KOPT-K1 (cell line): ENCODE measurements around the gene TMEM181.
"Not testable (repeated sequence)": the region's sequence is repeated elsewhere in the genome, so short reads cannot be mapped to it uniquely, and the experiment has no call there.

Source experiments
- H3K27ac ChIP-seq: fragments of 200-600 bp; sonication (generic); 2 replicates; pipeline ENCODE4 v1.5.1; 2016; ENCODE audit warnings: antibody characterized with exemption, mild to moderate bottlenecking, low read depth, low read length; ENCODE audit not compliant: poor library complexity, severe bottlenecking
- H3K36me3 ChIP-seq: fragments of 200-600 bp; sonication (generic); 2 replicates; pipeline ENCODE4 v1.5.1; 2017; ENCODE audit warnings: antibody characterized with exemption, mild to moderate bottlenecking, low read length, moderate library complexity; ENCODE audit not compliant: insufficient read depth
- H3K9me3 ChIP-seq: fragments of 200-600 bp; sonication (generic); 2 replicates; pipeline ENCODE4 v1.5.1; 2017; ENCODE audit warnings: antibody characterized with exemption, low read length, mild to moderate bottlenecking; ENCODE audit not compliant: insufficient read depth, poor library complexity, severe bottlenecking

The TMEM181 gene

DNA sequence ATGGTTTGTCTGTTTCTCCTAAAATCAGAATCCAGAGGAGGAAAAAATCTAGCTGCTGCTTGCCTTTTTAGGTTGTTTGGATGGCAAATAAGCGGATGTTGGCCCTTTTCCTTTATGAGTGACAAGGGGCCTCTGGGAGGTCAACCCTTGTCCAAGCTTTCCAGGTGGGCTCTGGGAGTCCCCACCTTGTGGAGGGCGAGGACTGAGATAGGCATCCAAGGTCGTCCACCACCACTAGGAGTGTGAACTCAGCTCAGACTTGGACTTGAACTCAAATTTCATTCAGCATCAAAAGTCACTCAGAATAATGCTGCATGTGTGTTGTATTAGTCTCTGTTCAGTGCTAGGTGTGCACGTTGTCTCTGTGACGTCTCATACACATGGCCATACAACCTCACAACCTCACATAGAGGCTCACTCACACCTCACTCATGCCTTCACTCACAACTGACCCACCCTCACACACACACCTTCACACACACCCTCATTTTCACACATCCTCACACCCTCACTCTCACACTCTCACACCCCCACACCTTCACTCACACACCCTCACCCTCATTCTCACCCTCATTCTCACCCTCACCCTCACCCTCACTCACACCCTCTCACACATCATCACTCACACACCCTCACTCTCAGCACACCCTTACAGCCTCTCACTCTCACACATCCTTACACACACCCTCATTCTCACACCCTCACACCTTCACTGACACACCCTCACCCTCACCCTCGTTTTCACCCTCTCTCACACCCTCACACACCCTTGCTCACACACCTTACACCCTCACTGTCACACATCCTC lies 66.7 kb downstream of the TMEM181 start:
- Histone ChIP-seq H3K36me3 (peaks cover 97% of the 10 kb centered on the region), H3K9me3 (no peaks in the 10 kb centered on the region), H3K27ac (no peak overlapping the region)

DNA sequence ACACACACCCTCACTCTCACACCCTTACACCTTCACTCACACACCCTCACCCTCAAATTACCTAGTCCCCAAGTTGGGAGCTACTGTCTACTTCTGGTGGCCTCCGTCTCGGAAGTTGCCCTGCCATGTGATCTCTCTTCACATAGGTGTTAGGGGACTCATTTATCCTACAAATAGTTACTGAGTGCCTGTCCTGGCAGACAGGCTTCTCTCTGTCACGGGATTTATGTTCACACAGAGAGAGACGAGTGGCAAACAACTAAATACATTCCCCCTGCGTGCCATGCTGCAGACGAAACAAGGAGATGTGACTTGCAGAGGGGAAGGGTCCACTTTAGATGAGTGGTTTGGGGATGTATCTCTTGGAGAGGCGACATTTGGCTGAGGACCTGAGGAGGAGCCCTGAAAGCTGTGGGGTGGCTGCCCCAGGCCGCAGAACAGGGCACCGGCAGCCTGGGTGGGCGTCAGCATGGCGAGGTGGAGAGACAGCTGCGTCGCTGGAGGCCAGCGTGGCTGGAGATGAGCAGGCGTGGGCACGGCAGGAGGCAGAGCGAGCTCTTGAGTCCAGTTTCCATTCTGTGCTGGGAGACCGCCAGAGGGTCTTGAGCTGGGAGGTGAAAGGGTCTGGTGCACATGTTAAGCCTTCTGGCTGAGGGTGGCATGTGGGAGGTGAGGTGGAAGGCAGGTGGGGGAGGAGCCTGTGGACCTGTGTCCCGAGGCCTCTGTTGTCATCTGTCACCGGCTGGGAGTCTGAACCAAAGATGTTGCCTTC lies 67.5 kb downstream of the TMEM181 start:
- no peak overlapping the region for H3K27ac ChIP-seq
- H3K9me3 ChIP-seq, result no peaks in the 10 kb centered on the region
- peaks cover 97% of the 10 kb centered on the region for H3K36me3 ChIP-seq

DNA sequence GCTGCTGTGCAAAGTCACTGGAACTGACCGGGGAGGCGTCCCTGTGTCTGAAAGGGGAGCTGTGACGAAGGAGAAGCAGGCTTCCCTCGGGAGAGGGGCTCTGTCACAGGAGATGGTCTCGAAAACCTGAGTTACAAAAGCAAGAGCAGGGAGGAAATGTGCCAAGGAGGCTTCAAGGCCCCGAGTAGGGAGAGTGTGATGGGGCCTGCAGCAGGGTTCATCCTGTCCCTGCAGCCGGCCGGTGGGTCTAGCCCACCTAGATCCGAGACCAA lies 68.0 kb downstream of the TMEM181 start:
- Histone ChIP-seq H3K9me3 (no peaks in the 10 kb centered on the region), H3K27ac (no peak overlapping the region), H3K36me3 (peaks cover 97% of the 10 kb centered on the region)

DNA sequence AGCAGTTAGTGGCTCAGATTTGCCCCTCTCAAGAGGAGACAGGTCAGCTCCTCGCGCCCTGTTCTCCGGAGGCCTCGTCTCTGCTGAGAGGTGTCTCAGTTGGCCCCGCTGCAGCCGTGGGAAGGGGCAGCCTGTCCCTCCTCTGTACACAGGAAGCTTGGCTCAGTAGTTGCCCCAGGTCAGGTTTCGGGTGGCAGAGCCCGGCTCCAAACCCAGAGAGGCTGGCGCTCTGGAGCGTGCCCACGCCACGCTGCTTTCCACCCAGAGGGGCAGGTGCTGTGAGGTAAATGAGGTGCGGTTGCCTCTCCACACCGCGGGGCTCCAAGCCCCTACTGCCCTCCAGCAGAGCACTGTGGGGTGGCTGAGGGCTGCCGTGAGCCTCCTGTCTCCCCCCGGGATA lies 68.7 kb downstream of the TMEM181 start:
- Histone ChIP-seq H3K36me3 (peaks cover 100% of the 10 kb centered on the region), H3K9me3 (no peaks in the 10 kb centered on the region), H3K27ac (no peak overlapping the region)

DNA sequence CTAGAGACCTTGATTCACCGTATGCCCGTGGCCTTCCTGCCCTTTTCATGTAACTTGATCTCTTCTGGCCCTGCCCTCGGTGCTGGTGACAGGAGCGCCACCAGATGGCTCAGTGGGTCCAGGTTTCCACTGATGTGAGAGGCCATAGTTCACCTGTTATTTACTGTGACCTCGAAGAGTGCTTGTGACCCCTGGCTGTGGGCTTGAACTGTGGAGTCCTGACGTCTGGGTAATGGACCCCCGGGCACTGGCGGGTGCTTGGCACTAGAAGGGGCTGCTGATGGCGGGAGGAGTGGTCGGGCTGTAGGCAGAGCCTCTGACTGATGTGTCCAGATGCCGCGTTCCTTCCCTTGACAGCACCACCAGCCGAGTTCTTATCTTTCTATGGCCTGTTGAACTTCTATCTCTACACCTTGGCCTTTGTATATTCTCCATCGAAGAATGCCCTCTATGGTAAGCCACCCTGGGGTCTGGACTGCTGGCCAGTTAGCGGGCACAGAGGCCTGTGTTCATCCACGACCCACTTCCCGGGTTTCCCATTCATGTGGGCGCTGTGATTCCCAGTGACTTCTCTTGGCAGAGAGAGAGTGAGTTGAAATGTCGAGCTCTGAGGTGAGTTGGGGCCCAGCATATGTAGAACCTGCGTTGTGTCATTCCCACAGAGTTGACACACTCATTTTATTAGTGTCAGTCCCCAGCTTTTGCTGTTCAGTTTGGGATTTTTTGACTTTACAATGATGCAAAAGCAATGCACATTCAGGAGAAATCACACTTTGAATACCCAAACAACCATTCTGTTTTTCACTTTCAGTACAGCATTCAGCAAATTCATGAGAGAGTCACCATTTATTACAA lies 69.7 kb downstream of the TMEM181 start:
- Histone ChIP-seq H3K27ac (no peak overlapping the region), H3K36me3 (peaks cover 94% of the 10 kb centered on the region)

DNA sequence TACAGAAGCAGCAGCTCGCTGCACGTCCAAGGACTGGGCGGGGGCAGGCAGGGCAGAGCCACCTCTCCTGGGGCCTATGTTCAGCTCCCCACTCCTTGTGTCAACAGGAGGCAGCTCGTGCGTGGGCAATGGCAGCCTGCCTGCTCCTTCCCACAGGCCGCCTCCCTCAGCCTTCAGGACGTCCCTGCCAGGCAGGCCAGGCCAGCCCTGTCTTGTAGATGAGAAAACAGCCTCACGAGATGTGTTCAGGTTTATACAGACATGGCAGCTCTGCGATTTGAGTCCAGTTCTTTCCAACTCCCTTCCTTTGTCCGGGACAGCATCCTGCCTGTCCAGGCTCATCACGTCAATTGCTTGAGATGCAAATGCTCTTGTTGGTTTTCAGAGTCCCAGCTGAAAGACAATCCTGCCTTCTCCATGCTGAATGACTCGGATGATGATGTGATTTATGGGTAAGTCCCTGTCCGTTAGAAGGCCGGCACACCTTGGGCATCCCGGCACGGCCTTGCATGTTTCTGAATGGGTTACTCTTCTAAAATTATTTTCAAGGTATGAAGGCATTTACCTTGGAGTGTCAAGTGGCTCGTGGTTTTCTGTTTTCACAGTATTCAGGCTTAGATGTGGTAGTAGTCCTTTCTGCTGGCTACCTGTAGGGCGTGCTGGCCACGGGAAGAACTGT lies 71.2 kb downstream of the TMEM181 start:
- peaks cover 88% of the 10 kb centered on the region for H3K36me3 ChIP-seq
- no peaks in the 10 kb centered on the region for H3K9me3 ChIP-seq
- no peak overlapping the region for H3K27ac ChIP-seq

More for the DNA sequence above, 69.7 kb downstream of the TMEM181 start:
- no peaks in the 10 kb centered on the region for H3K9me3 ChIP-seq

DNA sequence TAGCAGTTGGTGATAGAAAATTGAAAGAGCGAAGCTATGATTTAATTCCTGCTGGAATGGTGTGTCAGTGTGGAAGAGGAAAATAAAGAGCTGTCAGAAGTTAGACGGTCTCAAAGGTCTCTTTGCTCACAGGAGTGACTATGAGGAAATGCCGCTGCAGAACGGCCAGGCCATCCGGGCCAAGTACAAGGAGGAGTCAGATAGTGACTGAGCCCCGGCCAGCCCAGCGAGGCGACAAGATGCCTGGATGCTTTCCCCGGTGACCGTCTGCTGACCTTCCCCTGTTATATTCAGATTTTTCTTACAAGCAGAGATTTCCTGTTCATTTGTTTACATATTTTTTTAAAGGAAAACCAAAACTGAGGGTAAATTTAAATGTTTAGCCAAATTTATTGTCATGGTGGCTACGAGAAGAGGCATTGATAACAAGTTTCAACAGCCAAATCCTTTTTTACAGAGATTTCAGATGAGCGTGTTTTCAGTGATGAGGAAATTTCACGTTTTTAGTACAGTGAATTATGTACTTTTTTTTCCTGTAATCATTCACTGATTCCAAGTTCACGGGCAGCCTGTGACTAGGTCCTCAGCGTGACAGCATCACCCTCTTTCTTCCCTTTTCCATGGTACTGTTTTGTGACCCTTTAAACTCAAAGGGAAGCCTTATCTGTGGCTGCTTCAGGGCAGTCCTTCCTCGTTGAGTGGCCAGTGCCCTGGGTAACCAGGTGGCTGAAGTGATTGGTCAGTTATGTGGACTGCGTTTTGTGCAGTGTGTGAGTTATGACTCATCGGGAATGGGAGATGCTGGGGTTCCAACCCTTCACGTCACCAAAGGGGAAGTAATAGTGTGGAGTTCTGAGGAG lies 72.0 kb downstream of the TMEM181 start:
- Histone ChIP-seq H3K27ac (no peak overlapping the region), H3K9me3 (no peaks in the 10 kb centered on the region), H3K36me3 (peaks cover 88% of the 10 kb centered on the region)

DNA sequence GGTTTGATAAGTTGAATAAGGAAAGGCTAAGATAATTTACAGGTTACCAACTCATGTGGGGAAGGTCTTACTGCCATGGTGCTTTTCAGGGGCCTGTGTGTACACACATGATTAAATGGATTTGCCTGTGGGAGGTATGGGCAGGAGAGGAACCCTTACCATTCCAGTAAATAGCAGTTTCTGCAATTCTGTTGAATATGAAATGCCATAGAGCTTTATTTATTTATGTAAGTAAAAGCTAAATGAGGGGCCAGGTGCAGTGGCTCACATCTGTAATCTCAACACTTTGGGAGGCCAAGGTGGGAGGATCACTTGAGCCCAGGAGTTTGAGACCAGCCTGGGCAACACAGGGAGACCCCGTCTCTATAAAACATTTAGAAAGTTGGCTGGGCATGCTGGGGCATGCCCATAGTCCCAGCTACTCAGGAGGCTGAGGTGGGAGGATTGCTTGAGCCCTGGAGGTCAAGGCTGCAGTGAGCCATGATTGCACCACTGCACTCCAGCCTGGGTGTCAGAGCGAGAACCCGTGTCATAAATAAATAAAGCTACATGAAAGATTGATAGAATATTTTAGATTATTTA lies 72.7 kb downstream of the TMEM181 start:
- H3K36me3 ChIP-seq, result peaks cover 88% of the 10 kb centered on the region
- H3K9me3 ChIP-seq, H3K27ac ChIP-seq: not testable (repeated sequence)

DNA sequence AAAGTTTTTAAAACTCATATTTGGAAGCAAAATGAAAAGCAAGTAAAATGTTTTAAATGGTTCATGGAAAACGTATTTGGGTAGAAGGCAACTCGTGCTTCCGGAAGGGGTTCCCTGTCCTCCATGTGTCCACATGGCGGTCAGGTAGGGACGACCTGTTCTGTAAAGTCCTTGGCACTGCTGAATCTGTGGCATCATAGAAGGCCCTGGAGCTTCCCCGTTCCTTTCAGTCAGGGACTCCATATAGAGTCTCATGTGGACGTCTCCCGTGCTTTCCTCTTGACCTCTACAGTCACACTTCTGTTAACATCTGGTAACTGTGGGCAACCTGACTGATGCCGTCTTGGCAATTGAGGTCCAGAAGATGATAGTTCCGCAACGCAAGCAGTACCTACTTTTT lies 73.2 kb downstream of the TMEM181 start:
- Histone ChIP-seq H3K27ac (no peak overlapping the region), H3K9me3 (no peaks in the 10 kb centered on the region), H3K36me3 (peaks cover 86% of the 10 kb centered on the region)

DNA sequence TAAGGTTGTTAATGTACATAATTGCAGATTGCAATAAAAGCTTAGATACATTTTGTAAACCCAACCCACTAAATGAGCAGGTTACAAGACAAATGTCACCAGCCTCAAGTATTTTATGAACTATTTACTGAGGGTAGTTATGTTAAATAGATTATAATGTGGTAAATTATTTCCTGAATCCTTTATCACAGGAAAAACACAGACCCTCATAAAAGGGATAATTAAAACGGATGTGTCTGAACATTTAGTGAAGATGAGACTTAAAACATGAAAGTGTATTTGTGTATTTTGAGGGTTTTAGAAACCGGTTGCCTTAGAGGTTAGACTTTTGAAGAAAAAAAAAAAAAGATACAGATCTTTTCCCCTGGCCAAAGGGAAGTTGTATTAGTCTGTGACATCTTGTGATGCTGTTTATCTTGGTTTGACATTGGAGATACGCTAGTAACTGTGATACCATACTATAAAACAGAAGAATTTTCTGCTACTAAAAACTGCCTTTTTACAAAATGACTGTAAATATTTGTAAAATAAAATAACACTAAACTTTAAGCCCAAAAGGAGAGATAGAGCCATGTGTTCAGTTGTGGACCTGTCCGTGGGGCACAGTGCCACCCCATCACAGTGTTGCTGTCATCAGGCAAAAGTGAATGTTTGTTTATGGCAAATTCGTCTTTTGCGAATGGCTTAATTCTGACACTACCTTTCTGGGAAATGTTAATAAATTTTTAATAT lies 75.0 kb downstream of the TMEM181 start:
- peaks cover 76% of the 10 kb centered on the region for H3K36me3 ChIP-seq
- H3K9me3 ChIP-seq, result no peaks in the 10 kb centered on the region
- H3K27ac ChIP-seq, result no peak overlapping the region

DNA sequence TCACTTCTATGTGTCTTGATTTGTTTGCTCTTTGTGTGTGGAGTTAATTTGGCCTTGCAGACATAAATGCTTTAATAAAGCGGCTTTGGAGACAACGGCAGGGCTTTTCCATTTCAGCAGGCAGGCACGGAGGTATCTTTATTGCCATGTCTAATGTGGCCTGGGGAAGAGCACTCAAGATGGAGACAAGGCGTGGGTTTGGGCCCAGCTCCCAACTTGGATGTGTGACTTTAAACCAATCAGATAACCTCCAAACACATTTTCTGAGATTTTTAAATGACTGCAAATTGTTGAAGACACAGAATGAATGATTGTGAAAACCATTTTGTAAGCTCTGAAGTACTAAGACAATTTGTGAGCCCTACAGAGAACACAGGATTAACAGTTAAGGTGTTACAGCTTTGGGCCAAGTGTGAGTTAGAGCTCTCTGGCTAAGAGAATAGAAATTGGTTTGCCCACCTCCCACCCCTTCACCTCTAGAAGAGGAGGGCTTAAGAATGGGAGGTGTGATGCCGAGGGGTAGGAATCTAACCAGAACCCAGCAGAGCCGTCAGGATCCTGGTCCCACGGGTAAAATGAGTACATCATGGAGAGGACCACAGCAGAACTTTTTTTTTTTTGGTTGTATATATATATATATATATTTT lies 75.7 kb downstream of the TMEM181 start:
- Histone ChIP-seq H3K27ac (no peak overlapping the region), H3K9me3 (no peaks in the 10 kb centered on the region), H3K36me3 (peaks cover 76% of the 10 kb centered on the region)

DNA sequence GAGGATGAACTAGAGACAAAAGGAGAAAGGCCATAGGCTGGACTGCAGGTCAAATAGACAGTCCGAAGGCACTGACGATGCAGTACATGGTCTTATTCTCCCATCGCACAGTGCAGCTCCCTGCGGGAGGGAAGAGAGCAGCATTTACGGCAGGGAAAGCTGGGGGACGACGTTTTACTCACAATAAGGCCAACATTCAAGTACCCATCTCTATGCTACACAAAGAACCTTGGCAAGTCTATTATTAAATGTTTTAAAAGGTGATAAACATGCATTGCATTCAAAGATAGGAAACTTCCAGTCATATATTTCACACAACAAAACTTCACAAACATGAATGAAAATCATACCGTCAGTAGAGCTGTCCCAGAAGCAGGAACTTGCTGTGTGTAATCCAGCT lies 76.9 kb downstream of the TMEM181 start:
- Histone ChIP-seq H3K9me3 (no peaks in the 10 kb centered on the region), H3K27ac (no peak overlapping the region), H3K36me3 (peaks cover 67% of the 10 kb centered on the region)

DNA sequence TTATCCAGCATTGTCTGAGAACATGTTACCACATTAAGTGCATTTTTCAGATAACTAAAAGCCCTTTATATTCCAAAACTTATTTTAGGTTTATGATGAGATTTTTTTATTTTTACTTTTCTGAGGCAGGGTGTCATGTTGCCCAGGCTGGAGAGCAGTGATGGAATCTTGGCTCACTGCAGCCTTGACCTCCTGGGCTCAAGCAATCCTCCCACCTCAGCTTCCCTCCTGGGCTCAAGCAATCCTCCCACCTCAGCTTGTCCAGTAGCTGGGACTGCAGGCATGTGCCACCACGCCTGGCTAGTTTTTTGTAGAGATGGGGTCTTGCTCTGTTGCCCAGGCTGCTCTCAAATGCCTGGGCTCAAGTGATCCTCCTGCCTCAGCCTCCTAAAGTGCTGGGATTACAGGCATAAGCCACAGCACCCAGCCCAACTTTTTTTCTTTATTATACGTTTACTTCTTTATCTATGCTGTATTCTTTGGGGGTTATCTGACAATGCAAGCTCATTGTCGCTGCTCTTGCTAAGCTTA lies 78.5 kb downstream of the TMEM181 start:
- H3K27ac ChIP-seq, result no peak overlapping the region
- no peaks in the 10 kb centered on the region for H3K9me3 ChIP-seq
- peaks cover 57% of the 10 kb centered on the region for H3K36me3 ChIP-seq
